HG02759 (cell line): Measurements from ENCODE around the gene FREM2.

Source experiments
- ATAC-seq: cut with Tn5 transposase; IDR thresholded peaks from one replicate; pipeline ENCODE4 v1.9.1; 2021; ENCODE audit warnings: mild to moderate bottlenecking, moderate library complexity; ENCODE audit not compliant: unreplicated experiment

FREM2 gene

DNA sequence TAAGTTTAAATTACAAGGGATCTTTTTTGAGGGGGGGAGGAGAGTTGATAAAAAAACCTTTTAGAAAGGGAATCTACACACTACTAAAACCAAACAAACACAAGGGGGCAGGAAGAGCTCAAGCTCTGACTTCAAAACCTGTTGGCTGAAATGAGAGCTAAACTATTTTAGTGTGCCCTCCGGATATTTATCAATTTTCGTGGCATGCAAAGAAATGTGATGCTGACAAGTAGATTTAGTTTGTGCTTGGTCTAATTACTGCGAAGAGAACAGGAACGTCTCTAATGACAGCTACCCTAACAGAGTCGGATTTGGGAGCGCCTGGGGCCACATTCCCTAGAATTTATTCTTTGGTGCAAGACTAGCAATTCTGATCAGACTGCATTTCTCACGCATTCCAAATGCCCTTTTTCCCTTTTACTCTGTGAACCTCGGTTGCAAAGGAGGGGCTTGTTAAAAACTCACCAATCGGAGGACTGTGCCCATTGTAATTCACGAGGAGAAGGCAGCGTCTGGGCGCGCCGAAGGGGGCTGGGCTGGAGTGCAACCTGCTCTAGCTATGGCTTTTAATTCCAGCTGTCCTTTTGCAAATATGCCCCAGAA, 802 bp upstream of the FREM2 start:
- no peak for ATAC-seq

DNA sequence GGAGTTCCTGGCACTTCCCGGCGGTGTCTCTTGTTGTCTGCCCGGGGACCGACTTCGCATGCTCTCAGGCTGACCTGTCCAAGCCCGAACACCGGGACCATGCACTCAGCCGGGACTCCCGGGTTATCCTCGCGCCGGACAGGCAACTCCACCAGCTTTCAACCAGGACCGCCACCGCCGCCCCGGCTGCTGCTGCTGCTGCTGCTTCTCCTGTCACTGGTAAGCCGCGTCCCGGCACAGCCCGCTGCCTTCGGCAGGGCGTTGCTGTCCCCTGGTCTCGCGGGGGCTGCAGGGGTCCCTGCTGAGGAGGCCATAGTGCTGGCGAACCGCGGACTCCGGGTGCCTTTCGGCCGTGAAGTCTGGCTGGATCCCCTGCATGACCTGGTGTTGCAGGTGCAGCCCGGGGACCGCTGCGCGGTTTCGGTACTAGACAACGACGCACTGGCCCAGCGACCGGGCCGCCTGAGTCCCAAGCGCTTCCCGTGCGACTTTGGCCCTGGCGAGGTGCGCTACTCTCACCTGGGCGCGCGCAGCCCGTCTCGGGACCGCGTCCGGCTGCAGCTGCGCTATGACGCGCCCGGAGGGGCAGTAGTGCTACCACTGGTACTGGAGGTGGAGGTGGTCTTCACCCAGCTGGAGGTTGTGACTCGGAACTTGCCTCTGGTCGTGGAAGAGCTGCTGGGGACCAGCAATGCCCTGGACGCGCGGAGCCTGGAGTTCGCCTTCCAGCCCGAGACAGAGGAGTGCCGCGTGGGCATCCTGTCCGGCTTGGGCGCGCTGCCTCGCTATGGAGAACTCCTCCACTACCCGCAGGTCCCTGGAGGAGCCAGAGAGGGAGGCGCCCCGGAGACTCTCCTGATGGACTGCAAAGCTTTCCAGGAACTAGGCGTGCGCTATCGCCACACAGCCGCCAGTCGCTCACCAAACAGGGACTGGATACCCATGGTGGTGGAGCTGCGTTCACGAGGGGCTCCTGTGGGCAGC, 661 bp downstream of the FREM2 start:
- no peak for ATAC-seq

DNA sequence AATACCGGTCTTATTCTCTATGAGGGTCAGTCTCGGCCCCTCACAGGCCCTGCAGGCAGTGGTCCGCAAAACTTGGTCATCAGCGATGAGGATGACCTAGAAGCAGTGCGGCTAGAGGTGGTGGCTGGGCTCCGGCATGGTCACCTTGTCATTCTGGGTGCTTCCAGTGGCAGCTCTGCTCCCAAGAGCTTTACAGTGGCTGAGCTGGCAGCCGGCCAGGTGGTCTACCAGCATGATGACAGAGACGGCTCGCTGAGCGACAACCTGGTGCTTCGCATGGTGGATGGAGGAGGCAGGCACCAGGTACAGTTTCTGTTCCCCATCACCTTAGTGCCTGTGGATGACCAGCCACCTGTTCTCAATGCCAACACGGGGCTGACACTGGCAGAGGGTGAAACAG, 1.8 kb downstream of the FREM2 start:
- no peak for ATAC-seq

DNA sequence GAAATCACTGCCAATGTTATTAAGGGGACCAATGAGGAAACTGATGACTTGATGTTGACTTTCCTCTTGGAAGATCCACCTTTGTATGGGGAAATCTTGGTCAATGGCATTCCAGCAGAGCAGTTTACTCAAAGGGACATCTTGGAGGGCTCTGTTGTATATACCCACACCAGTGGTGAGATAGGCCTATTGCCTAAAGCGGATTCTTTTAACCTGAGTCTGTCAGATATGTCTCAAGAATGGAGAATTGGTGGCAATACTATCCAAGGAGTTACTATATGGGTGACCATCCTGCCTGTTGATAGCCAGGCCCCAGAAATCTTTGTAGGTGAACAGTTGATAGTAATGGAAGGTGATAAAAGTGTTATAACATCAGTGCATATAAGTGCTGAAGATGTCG, 3.4 kb downstream of the FREM2 start:
- ATAC-seq: no peak

DNA sequence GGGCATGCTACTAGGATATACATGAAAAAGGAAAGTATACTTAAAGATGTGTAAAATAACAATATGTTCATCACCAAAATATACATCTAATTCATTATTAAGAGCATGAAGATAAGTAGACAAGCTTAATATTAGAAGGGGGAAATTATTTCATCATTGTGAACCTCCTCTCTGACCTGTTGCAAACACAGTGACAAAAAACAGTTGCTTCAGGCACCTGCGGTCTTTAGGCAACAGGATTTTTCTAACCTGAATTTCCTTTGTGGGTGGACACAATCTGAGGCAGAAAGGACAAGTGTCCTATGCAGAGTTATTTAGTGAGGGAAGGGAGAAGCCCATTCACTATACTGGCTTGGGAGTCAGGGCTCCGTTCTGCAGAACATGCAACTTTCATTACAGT, 6.3 kb downstream of the FREM2 start:
- ATAC-seq: no peak

DNA sequence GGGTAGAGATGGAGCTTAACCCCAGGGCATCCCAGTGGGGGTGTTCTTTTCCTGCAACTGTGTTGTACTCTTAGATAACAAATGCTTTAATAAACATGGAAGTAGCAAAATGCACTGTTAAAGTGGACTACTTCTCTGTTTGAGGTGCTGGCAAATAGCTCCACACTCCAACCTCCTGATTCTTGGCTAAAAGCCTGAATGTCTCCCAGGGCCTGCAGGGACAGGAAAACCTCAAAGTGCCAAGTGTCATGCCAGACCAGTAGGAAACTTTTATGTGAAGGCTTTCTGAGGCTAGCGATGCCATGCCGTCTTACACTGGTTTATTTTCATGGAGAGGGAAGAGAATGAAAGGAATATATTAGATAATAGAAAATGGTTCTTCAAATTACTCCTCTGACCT, 6.8 kb downstream of the FREM2 start:
- no peak for ATAC-seq

DNA sequence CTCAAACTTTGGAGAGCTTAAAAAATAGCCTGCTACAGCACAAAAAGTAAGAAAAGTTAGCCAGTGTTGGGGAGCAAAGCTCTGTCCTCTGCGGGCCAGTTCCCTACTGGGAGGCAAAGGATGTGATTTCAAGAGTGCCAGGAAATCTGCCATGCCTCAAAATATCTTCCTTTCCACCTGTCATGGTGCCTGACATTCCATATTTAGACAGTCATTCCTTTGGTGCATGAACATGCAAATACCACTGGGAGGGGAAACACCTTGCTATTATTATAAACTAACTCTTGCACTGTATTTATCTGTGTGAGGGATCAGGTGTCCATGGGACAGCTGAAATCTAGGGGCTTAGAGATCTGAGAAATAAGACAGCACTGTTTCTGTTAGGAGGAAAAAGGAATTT, 10.3 kb downstream of the FREM2 start:
- no peak for ATAC-seq

DNA sequence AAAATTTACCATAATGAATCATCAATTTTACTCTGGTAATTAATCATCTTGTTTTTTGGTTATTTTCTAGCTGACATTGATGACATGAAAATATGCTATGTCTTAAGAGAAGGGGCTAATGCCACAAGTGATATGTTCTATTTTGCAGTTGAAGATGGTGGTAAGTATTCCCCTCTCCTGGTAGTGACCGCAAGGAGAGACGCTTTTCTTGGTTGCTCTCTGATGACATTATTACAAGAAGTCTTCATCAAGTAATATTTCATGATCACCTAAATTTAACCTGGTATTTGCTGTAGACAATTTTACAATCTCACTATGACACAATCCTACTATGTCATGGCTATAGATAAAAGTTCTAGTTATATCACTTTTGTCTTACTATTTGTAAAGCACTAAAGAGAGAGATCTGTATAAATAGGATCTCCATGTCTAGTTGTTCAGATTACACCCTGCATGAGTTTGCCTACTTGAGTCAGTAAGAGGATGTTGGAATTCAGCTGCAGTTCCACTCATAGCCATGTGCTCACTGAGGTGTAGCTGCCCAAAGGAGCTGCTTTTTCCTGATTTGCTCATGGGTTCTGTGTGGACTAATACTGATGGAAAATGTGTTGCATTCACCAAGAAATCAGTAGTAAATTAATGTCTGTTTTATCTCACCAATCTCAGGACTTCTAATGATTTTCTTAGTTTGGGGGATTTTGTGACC, 10.9 kb downstream of the FREM2 start:
- no peak for ATAC-seq

DNA sequence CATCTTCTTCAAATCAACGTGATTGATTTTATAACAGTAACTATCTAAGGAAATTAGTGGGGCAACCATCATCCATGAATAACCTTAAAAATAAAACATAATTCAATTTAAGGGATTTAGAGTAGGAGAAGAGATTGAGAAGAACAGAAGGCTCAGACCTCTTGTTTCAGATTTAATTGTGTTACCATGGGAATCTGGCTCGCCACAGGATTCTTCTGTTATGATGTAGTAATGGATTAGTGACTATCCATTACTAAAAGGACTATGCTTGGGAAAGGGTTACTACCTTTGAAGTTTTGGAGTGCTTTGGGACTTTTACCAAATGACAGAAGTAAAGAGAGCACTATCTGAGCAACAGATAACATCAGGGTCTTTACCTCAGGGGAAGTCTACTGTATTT, 13.2 kb downstream of the FREM2 start:
- ATAC-seq: no peak

DNA sequence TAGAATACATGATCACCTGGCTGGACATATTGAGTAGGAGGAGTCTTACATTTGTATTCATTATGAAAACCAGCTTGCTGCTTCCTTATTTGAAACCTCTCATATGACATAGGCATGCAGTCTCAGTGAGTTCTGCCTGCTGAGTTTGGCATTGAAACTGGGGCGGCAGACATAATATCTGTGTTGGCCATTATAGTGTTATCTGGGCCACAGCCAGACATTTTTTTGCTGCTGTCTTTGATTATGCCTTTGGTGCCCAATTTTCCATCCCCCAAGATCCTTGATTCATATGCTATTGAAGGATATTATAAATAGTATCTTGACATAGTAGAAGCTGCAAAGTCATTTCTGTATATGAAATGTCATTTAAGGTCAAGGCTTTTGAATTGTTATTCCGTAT, 15.8 kb downstream of the FREM2 start:
- ATAC-seq: no peak

DNA sequence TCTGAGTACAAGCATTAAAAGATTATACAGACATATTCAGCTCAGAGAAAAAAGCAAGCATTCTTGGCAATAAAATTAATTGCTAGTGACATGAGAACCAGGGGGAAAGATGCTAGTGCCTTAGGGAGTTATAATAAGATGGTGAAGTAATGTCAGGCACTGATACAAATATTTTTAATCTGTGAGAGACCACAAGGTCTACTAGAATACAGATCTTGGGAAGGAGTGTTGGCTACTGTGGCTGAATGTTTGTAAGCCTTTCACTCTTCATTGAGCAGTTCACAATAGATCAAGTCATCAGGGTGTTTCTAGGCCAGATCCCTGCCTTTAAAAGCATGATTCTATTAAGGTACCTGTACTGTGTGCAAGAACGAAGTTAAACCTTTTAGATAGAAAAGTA, 16.4 kb downstream of the FREM2 start:
- no peak for ATAC-seq

DNA sequence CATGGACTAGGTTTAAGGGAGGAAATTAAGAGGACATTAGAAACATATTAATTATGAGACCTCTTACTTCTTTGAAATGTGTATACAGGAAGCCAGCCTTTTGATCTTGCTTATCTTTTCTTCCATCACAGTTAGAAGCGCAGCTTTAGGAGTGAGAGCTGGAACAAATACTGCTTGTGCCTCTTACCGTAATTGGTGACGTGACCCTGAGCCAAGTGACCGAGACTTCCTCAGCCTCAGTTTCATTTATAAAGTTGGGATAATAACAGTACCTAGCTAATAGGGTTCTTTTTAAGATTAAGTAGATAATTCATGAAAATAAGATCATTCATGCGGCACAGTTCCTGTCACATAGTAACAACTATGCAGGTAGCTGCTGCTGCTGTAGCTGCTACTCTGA, 18.5 kb downstream of the FREM2 start:
- no peak for ATAC-seq

DNA sequence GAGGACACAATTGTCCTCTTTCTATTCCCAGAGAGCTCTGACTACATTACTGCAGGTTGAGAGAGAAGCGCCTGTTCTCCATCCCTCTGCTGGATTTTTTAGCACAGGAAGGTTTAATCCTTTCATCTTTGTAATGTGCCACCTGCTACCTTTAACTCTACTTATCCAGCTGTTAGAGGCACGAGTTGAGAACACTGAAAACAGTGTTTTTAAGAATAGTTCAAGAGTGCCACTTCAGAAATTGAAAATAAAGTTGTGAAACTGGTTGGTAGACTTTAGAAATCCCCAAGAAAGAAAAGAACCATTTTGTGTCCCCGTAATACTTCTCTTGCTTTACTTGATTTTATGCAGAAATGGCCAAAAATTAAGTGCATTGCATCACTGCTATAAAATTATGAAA, 20.6 kb downstream of the FREM2 start:
- no peak for ATAC-seq

DNA sequence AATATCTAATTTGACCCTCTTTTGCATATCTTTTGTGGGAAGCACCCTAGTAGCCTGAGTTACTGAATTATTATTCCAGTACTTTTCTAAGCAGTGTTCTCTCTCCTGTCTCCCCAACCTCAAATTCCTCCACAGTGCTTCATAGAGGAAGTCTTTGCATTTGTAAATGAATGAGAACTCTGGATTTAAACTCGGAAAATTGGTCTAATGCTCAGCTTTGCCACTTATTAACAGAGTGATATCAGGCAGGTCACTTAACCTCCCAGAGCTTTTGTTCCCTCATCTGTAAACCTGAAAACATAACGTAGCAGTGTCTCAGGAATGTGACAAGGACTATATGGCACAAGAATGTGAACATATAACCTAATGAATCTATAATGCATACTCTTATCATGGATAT, 26.2 kb downstream of the FREM2 start:
- no peak for ATAC-seq

DNA sequence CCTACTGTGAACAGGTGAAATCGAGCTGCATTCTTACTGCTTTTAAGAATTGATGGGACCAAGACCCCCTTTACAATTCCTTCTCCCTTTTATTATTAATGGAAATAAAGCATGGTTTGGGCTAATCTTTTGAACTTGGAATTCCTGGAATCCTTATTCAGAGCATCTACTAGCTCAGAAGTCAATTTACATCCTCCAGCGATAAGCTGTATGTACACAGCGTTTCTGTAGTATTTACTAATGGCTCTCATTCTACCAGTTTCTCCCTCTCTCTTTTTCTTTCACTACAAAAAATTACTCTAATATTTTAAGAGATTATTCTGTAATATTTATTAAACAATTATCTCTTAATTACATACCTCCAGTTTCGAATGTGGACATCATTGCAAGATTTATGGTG, 31.5 kb downstream of the FREM2 start:
- ATAC-seq: no peak

DNA sequence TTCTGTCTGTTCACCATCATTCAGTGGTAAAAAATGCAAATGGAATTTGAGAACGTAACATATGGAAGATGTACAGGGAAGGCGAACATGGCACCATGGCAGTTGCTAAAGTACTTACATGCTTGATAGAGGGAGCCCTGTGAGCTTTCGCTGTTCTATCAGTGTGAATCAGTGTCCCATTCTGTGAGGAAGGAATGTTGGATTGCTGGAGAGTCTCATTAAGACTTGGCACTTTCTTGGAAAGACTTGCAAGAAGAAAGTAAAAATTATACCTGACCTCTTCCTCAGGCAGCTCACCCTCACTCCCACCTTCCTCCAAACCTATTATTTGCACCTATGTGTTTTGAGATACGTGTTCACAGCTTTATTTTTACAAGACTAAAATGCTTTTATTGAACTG, 43.5 kb downstream of the FREM2 start:
- ATAC-seq: no peak

DNA sequence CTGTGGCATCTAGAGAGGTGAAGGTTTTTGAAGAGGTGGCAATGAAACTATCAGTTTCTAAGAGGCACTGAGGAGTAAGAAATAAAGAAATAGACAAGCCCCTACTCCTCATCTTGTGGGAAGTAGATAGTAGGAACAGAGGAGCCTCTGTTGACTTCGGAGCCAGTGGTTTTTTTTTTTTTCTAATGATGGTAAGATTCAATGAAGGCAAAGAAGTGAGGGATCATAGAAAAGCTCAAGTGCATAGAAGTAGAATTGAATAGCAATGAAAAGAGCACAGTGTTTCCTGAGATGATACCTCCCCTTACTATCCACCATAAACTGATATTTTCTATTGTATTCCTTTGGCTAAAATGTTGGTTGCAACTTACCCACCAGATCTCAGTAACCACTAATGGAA, 46.3 kb downstream of the FREM2 start:
- no peak for ATAC-seq

DNA sequence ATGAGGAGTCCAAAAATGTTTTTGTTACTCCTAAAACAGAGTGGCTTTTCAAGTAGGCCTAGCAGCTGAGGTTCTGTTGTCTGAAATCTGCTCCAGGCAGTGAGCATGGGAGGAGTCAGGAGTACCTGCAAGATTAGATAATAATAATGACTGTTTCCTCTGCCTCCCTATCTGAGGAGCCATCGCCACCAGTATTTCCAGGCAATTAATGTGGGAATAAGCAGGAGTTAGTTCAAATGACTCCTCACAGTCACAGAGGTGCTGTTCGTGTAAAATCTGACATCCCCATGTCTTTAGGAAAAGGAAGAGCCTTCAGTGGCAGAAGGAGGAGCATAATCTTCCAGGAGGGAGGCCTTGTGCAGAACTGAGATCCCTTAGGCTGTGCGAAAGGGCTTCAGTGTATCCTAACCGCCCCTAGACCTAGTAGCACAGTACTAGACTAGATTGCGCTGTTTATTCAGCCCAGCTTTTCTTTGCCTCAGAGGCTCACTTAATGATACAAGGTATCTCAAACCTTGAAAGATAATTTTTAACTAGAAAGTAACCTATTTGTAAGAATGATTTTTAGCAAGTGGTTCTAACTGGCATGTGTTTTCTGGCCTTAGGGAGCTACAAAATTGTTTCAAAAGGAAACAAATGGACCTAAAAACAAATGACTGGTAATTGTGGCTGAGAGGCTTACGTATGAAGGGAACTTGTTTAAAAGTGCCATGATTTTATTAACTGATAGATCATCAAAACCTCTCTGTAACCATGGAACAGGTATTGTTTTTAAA, 49.0 kb downstream of the FREM2 start:
- no peak for ATAC-seq

DNA sequence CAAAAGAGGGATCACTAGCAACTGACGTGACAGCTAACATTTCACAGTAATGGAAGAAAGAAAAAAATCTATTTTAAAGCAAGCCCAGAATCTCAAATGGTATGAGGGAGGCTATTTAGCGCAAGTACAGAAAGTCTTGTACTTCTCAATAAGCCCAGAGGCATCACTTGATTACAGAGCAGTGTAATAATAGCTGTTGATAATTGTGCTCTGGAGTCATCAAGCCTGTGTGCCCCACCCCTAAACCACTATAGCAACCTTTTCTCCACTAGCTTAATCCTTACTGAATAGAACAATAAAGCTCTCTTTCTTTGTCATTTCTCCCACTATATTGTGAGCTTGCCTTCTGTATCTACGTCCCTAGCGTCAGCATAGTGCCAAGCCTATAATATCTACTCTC, 56.6 kb downstream of the FREM2 start:
- no peak for ATAC-seq

DNA sequence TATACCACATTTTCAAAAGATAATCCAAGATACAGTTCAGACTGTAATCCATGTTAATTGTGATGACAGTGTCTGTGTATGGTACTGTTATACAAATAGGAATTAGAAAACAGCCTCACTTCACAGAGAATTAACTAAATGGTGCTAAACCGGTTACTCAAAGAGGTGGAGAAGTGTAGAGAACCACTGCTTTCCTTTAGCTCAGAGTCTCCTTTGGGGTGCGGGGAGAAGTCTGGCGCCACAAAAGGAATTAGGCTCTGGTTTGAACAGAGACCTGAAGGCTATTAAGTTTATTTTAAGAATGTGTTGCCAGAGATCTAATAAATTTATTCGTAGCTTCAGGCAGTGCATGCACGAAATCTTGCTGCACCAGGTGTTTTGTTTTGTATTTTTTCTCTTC, 65.8 kb downstream of the FREM2 start:
- ATAC-seq: no peak

DNA sequence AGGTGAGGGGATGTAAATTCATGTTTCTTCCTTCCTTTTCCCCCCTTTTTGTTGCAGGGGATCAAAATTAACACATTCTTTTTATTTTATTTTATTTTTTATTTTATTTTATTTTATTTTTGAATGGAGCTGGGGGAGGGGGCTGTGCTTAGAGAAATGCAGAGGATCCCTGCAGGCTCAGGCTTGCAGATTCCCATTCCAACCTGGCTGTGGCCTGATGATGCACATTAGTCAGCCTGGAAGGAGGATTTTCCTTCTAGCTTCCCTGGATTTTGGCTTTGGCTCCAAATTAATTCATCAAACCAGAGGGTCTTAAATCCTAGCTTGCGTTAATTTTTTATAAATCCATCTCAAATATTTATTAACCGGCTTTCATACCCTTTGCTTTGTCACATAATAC, 67.0 kb downstream of the FREM2 start:
- ATAC-seq: no peak
